ENCODE data around the gene TSSK3. TPM values are rescaled to one million over a fixed set of nuclear protein-coding genes. Genes with fewer than 3 reads are reported as not detected.
A peak's percentile ranks its signal among the peaks of the same experiment; 100 is the strongest.

Gene TSSK3
- total and polyA plus RNA-seq, 2 donors (not counting 1 experiment from before 2014, with no cell fraction given), result 1.8 to 11.6 TPM

GRCh38 chr1:32338637-32339145 is 23.6 kb upstream of the TSSK3 start:
- peaks cover 19% of the 10 kb centered on the region for H3K79me2 ChIP-seq (ENCODE audit: control insufficient read depth, insufficient read depth, low read length)
- intact Hi-C loops (cut with micrococcal nuclease), result loop anchor here (5.0 kb wide), 1 partner anchor 34 kb away; no protein-coding TSS in a partner anchor
- no peaks in the 10 kb centered on the region for H3K9me3 Mint-ChIP-seq (ENCODE audit: insufficient read depth)
- no peak overlapping the region for H2AFZ ChIP-seq (ENCODE audit: insufficient read depth, low read depth, low read length, poor library complexity, severe bottlenecking)
- H3K27me3 ChIP-seq (replicated peaks in 1 of 4; ENCODE audit: control extremely low read depth in 1 of 4, control insufficient read depth in 3 of 4, insufficient read depth in 4 of 4, low read length in 3 of 4), result no peaks in the 10 kb centered on the region
- no peaks in the 10 kb centered on the region for H3K27me3 Mint-ChIP-seq
- H4K20me1 ChIP-seq (ENCODE audit: control insufficient read depth, insufficient read depth, low read length, poor library complexity, severe bottlenecking), result peaks cover 32% of the 10 kb centered on the region
- peaks cover 55% of the 10 kb centered on the region for H3K4me1 Mint-ChIP-seq
- H3K27ac Mint-ChIP-seq, result peak overlapping the region; percentile 64
- 94% methylated on average over 11 of the region's 14 CpGs for WGBS (ENCODE audit: insufficient coverage)
- H3K4me1 ChIP-seq (ENCODE audit: control insufficient read depth in 2 of 2, insufficient read depth in 2 of 2, low read length in 2 of 2), result peaks cover 52 to 56% of the 10 kb centered on the region in 2 donors
- no peak overlapping the region for H3K4me3 ChIP-seq (ENCODE audit: control extremely low read depth in 1 of 5, extremely low read depth in 1 of 5, insufficient read depth in 1 of 5, low read depth in 2 of 5, low read length in 4 of 5)
- DNase-seq (no peak), ATAC-seq (ENCODE audit: low read depth) (no peak)
- ChIA-PET POLR2A (interaction anchor here (3.9 kb wide), 1 partner anchor 13 kb away, joined by 51 read pairs; no protein-coding TSS in a partner anchor), CTCF (no interaction called here)
- H3K27ac ChIP-seq (ENCODE audit: low read length in 2 of 2), result no peak overlapping the region
- H3K9me3 ChIP-seq (ENCODE audit: control extremely low read depth in 1 of 3, control insufficient read depth in 2 of 3, insufficient read depth in 1 of 3, low read length in 2 of 3), result no peaks in the 10 kb centered on the region
- peak overlapping the region; percentile 30 for H3K4me3 Mint-ChIP-seq
- H3K4me2 ChIP-seq (replicated peaks; ENCODE audit: low read depth, low read length, poor library complexity, severe bottlenecking), result peak overlapping the region; percentile 89
- no peak overlapping the region for H3K9ac ChIP-seq (ENCODE audit: low read length)
- peaks cover 0 to 6% of the 10 kb centered on the region in 2 experiments for H3K36me3 ChIP-seq (replicated peaks in 1 of 2; ENCODE audit: control extremely low read depth in 1 of 2, control insufficient read depth in 1 of 2, extremely low read depth in 1 of 2, insufficient read depth in 2 of 2, low read length in 1 of 2)
- TF ChIP-seq CTCF (IDR thresholded peaks at IDR 0.05), result no peak
- no peak for TF ChIP-seq EZH2 (IDR thresholded peaks at IDR 0.05; ENCODE audit: borderline replicate concordance, insufficient read depth, low read depth, low read length, poor library complexity, severe bottlenecking)

- no peak overlapping the region for H3K27ac ChIP-seq (ENCODE audit: low read length in 2 of 2)
- H3K79me2 ChIP-seq (ENCODE audit: control insufficient read depth, insufficient read depth, low read length), result peaks cover 13% of the 10 kb centered on the region
- ChIA-PET POLR2A (interaction anchor here (0.6 to 0.7 kb wide), 2 partner anchors 13 to 48 kb away, joined by 3 read pairs; no protein-coding TSS in a partner anchor), CTCF (interaction anchor here (2.7 kb wide), 1 partner anchor 11 kb away, joined by 8 read pairs; no protein-coding TSS in a partner anchor)
- H3K9ac ChIP-seq (ENCODE audit: low read length), result no peak overlapping the region
- Mint-ChIP-seq H3K27me3 (no peaks in the 10 kb centered on the region), H3K4me3 (peak overlapping the region; percentile 42), H3K4me1 (peaks cover 47% of the 10 kb centered on the region), H3K9me3 (ENCODE audit: insufficient read depth) (no peaks in the 10 kb centered on the region), H3K27ac (peak overlapping the region; percentile 57)
- WGBS (ENCODE audit: insufficient coverage), result 50% methylated on average over 2 of the region's 5 CpGs
- H3K4me2 ChIP-seq (replicated peaks; ENCODE audit: low read depth, low read length, poor library complexity, severe bottlenecking), result peak overlapping the region; percentile 89
- no peak for TF ChIP-seq EZH2 (IDR thresholded peaks at IDR 0.05; ENCODE audit: borderline replicate concordance, insufficient read depth, low read depth, low read length, poor library complexity, severe bottlenecking)
- no peak for TF ChIP-seq CTCF (IDR thresholded peaks at IDR 0.05)
- H3K9me3 ChIP-seq (ENCODE audit: control extremely low read depth in 1 of 3, control insufficient read depth in 2 of 3, insufficient read depth in 1 of 3, low read length in 2 of 3), result no peaks in the 10 kb centered on the region
- H3K4me3 ChIP-seq (ENCODE audit: control extremely low read depth in 1 of 5, extremely low read depth in 1 of 5, insufficient read depth in 1 of 5, low read depth in 2 of 5, low read length in 4 of 5), result no peak overlapping the region
- peaks cover 24% of the 10 kb centered on the region for H4K20me1 ChIP-seq (ENCODE audit: control insufficient read depth, insufficient read depth, low read length, poor library complexity, severe bottlenecking)
- H3K27me3 ChIP-seq (replicated peaks in 1 of 4; ENCODE audit: control extremely low read depth in 1 of 4, control insufficient read depth in 3 of 4, insufficient read depth in 4 of 4, low read length in 3 of 4), result no peaks in the 10 kb centered on the region
- peak; percentile 61 for DNase-seq
- peaks cover 44 to 48% of the 10 kb centered on the region in 2 donors for H3K4me1 ChIP-seq (ENCODE audit: control insufficient read depth in 2 of 2, insufficient read depth in 2 of 2, low read length in 2 of 2)
- H2AFZ ChIP-seq (ENCODE audit: insufficient read depth, low read depth, low read length, poor library complexity, severe bottlenecking), result no peak overlapping the region
- ATAC-seq (ENCODE audit: low read depth), result no peak
- no peaks in the 10 kb centered on the region for H3K36me3 ChIP-seq (replicated peaks in 1 of 2; ENCODE audit: control extremely low read depth in 1 of 2, control insufficient read depth in 1 of 2, extremely low read depth in 1 of 2, insufficient read depth in 2 of 2, low read length in 1 of 2)
- intact Hi-C loops (cut with micrococcal nuclease), result loop anchor here (5.0 kb wide), 1 partner anchor 33 kb away; no protein-coding TSS in a partner anchor
Observed at GRCh38 chr1:32339363-32339978, 22.9 kb upstream of the TSSK3 start.

Measured in B cell (primary cell).